Stomach smooth muscle (tissue), 2 donors: ENCODE data around the gene NBPF3.
"Not testable (repeated sequence)": the region's sequence is repeated elsewhere in the genome, so short reads cannot be mapped to it uniquely, and the experiment has no call there.

ENCODE experiments used
- H3K27ac ChIP-seq: one replicate; pipeline ENCODE4 v1.7.0; 2013; ENCODE audit warnings: mild to moderate bottlenecking, low read length, inconsistent platforms
- H3K27me3 ChIP-seq, 2 donors: one replicate each; pipeline ENCODE4 v1.7.0; 2013; ENCODE audit warnings: low read length in 2 of 2; ENCODE audit not compliant: insufficient read depth in 2 of 2, control insufficient read depth in 1 of 2
- H3K36me3 ChIP-seq, 2 donors: one replicate each; pipeline ENCODE4 v1.7.0; 2013; ENCODE audit warnings: low read length in 2 of 2; ENCODE audit not compliant: control insufficient read depth in 2 of 2, insufficient read depth in 2 of 2
- H3K4me1 ChIP-seq: one replicate; pipeline ENCODE4 v1.7.0; 2013; ENCODE audit warnings: low read length; ENCODE audit not compliant: control insufficient read depth, insufficient read depth
- H3K4me3 ChIP-seq, 2 donors: one replicate each; pipeline ENCODE4 v1.7.0; 2013; ENCODE audit warnings: low read length in 2 of 2
- H3K9ac ChIP-seq, 2 donors: one replicate each; pipeline ENCODE4 v1.7.0; 2013; ENCODE audit warnings: low read length in 2 of 2, mild to moderate bottlenecking in 1 of 2
- H3K9me3 ChIP-seq, 2 donors: one replicate each; pipeline ENCODE4 v1.7.0; 2013; ENCODE audit warnings: low read length in 2 of 2; ENCODE audit not compliant: control insufficient read depth in 2 of 2
- donor health status: healthy.
- donor health status: Pancreatic carcinoma.

The NBPF3 gene

GRCh38 chr1:21467946-21468345 is 28.0 kb downstream of the NBPF3 start:
- not testable (repeated sequence) for H3K4me3 ChIP-seq

GRCh38 chr1:21468599-21468998 is 28.7 kb downstream of the NBPF3 start:
- Histone ChIP-seq H3K4me3 (no peak overlapping the region), H3K4me1 (no peaks in the 10 kb centered on the region), H3K27ac (no peak overlapping the region), H3K27me3 (no peaks in the 10 kb centered on the region), H3K36me3 (peaks cover 0 to 4% of the 10 kb centered on the region in 2 donors), H3K9me3 (no peaks in the 10 kb centered on the region), H3K9ac (no peak overlapping the region)

More at GRCh38 chr1:21467946-21468345, 28.0 kb downstream of the NBPF3 start:
- H3K9me3 ChIP-seq, H3K27me3 ChIP-seq, H3K9ac ChIP-seq, H3K36me3 ChIP-seq, H3K27ac ChIP-seq, H3K4me1 ChIP-seq: not testable (repeated sequence)

GRCh38 chr1:21469581-21469980 is 29.6 kb downstream of the NBPF3 start:
- no peaks in the 10 kb centered on the region for H3K27me3 ChIP-seq
- H3K9ac ChIP-seq, result no peak overlapping the region
- peaks cover 0 to 5% of the 10 kb centered on the region in 2 donors for H3K36me3 ChIP-seq
- no peaks in the 10 kb centered on the region for H3K4me1 ChIP-seq
- no peaks in the 10 kb centered on the region for H3K9me3 ChIP-seq
- no peak overlapping the region for H3K27ac ChIP-seq
- H3K4me3 ChIP-seq, result no peak overlapping the region

- Histone ChIP-seq H3K36me3 (peaks cover 0 to 7% of the 10 kb centered on the region in 2 donors), H3K27me3 (no peaks in the 10 kb centered on the region), H3K9me3 (no peaks in the 10 kb centered on the region), H3K27ac (no peak overlapping the region), H3K4me1 (no peaks in the 10 kb centered on the region), H3K9ac (no peak overlapping the region), H3K4me3 (no peak overlapping the region)
Observed at GRCh38 chr1:21472861-21473260, 32.9 kb downstream of the NBPF3 start.

GRCh38 chr1:21478356-21478755 is 38.4 kb downstream of the NBPF3 start:
- Histone ChIP-seq H3K27ac (no peak overlapping the region), H3K4me1 (no peaks in the 10 kb centered on the region), H3K27me3 (no peaks in the 10 kb centered on the region), H3K9me3 (no peaks in the 10 kb centered on the region), H3K36me3 (peaks cover 11 to 19% of the 10 kb centered on the region in 2 donors), H3K4me3 (no peak overlapping the region), H3K9ac (no peak overlapping the region)

GRCh38 chr1:21483881-21484280 is 43.9 kb downstream of the NBPF3 start:
- not testable (repeated sequence) for H3K9ac ChIP-seq, H3K9me3 ChIP-seq, H3K36me3 ChIP-seq, H3K4me1 ChIP-seq, H3K27ac ChIP-seq, H3K4me3 ChIP-seq, H3K27me3 ChIP-seq

GRCh38 chr1:21489146-21489545 is 49.2 kb downstream of the NBPF3 start:
- Histone ChIP-seq H3K9me3 (no peaks in the 10 kb centered on the region), H3K4me1 (no peaks in the 10 kb centered on the region), H3K4me3 (no peak overlapping the region), H3K36me3 (no peaks in the 10 kb centered on the region), H3K9ac (no peak overlapping the region), H3K27me3 (peaks cover 14 to 17% of the 10 kb centered on the region in 2 donors), H3K27ac (no peak overlapping the region)

- H3K4me1 ChIP-seq, result no peaks in the 10 kb centered on the region
- H3K9ac ChIP-seq, result no peak overlapping the region
- H3K36me3 ChIP-seq, result no peaks in the 10 kb centered on the region
- no peak overlapping the region for H3K27ac ChIP-seq
- no peaks in the 10 kb centered on the region for H3K9me3 ChIP-seq
- peaks cover 14 to 17% of the 10 kb centered on the region in 2 donors for H3K27me3 ChIP-seq
- no peak overlapping the region for H3K4me3 ChIP-seq
Observed at GRCh38 chr1:21490774-21491487, 51.0 kb downstream of the NBPF3 start.

GRCh38 chr1:21491488-21492355 is 51.8 kb downstream of the NBPF3 start:
- Histone ChIP-seq H3K36me3 (no peaks in the 10 kb centered on the region), H3K27me3 (peaks cover 14 to 17% of the 10 kb centered on the region in 2 donors), H3K27ac (no peak overlapping the region), H3K4me1 (no peaks in the 10 kb centered on the region), H3K9me3 (no peaks in the 10 kb centered on the region), H3K9ac (no peak overlapping the region), H3K4me3 (no peak overlapping the region)

- no peak overlapping the region for H3K4me3 ChIP-seq
- H3K36me3 ChIP-seq, result no peaks in the 10 kb centered on the region
- no peak overlapping the region for H3K9ac ChIP-seq
- no peak overlapping the region for H3K27ac ChIP-seq
- no peaks in the 10 kb centered on the region for H3K4me1 ChIP-seq
- peaks cover 17% of the 10 kb centered on the region in 2 donors for H3K27me3 ChIP-seq
- no peaks in the 10 kb centered on the region for H3K9me3 ChIP-seq
Observed at GRCh38 chr1:21492356-21492625, 52.4 kb downstream of the NBPF3 start.

- Histone ChIP-seq H3K4me3 (no peak overlapping the region), H3K27me3 (peaks cover 8 to 14% of the 10 kb centered on the region in 2 donors), H3K4me1 (no peaks in the 10 kb centered on the region), H3K27ac (no peak overlapping the region), H3K36me3 (no peaks in the 10 kb centered on the region), H3K9me3 (no peaks in the 10 kb centered on the region), H3K9ac (no peak overlapping the region)
Observed at GRCh38 chr1:21494196-21494595, 54.3 kb downstream of the NBPF3 start.
